ENCODE data around the gene HAP1. TPM values are rescaled to one million over a fixed set of nuclear protein-coding genes. Genes with fewer than 3 reads are reported as not detected.

Gene HAP1
- polyA plus RNA-seq, 1 of the 3 experiments (the other 2 are of a cell fraction): 0.18 TPM

DNA sequence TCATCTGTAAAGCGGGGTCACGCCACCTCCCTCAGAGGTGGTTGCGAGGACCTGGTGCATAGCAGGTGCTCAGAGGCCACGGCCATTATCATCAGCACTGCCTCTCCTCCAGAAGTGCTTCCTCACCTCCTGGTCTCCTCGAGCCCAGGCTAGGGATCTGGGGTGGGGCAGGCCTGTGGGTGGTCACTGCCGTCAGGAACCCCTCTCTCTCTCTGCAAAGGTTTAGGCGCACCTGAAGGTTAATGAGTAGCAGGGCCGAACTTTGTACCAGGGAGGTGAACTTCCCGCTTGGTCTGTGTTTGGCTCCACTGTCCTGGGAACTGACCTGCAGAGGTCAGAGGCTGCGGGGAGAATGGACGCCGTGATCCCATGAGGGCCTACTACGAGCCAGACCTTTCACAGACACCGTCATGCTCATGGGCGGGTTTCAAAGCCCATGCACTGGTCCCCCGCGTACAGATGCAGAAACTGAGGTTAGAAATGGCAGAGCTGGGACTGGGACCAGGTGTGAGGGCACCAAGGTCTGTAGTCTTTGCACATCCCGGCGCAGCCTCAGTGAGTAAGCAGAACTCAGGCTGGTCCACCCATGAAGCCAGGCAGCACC is 38.2 kb upstream of the HAP1 start:
- Histone ChIP-seq H3F3A (replicated peaks; ENCODE audit: insufficient read depth) (peaks cover 15% of the 10 kb centered on the region), H3K4me2 (no peak overlapping the region), H3K9me3 (no peaks in the 10 kb centered on the region)

More for the DNA sequence above, 38.2 kb upstream of the HAP1 start:
- ChIA-PET POLR2A (interaction anchor here (0.9 to 2.2 kb wide), 2 partner anchors 13 to 14 kb away, joined by 3 to 10 read pairs; partner anchors contain the start of gene JUP), CTCF (interaction anchor here (0.6 to 5.0 kb wide), 3 partner anchors 13 to 111 kb away, joined by 3 to 35 read pairs (median 15); partner anchors contain the start of gene JUP)
- no peaks in the 10 kb centered on the region for H3K36me3 ChIP-seq (replicated peaks in 1 of 2; ENCODE audit: control insufficient read depth in 1 of 2, insufficient read depth in 2 of 2, low read length in 1 of 2)
- peaks cover 7 to 32% of the 10 kb centered on the region in 2 experiments for H3K4me1 ChIP-seq (ENCODE audit: control insufficient read depth in 1 of 2, insufficient read depth in 2 of 2, low read depth in 1 of 2, low read length in 1 of 2)
- DNase-seq: no peak
- H3K27me3 ChIP-seq (ENCODE audit: insufficient read depth): no peaks in the 10 kb centered on the region
- WGBS (ENCODE audit: low lambda C conversion rate): 90% methylated on average over 12 of the region's 19 CpGs
- H3K9ac ChIP-seq: no peak overlapping the region
- TF ChIP-seq, protein P1, sequence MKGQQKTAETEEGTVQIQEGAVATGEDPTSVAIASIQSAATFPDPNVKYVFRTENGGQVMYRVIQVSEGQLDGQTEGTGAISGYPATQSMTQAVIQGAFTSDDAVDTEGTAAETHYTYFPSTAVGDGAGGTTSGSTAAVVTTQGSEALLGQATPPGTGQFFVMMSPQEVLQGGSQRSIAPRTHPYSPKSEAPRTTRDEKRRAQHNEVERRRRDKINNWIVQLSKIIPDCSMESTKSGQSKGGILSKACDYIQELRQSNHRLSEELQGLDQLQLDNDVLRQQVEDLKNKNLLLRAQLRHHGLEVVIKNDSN (IDR thresholded peaks at IDR 0.05; ENCODE audit: borderline replicate concordance, low read depth): no peak
- TF ChIP-seq TAF1 (IDR thresholded peaks at IDR 0.05; ENCODE audit: borderline replicate concordance, low read depth, low read length): no peak
- no peak for TF ChIP-seq MXI1 (IDR thresholded peaks at IDR 0.05; ENCODE audit: low read depth, low read length)
- TF ChIP-seq, protein P2, sequence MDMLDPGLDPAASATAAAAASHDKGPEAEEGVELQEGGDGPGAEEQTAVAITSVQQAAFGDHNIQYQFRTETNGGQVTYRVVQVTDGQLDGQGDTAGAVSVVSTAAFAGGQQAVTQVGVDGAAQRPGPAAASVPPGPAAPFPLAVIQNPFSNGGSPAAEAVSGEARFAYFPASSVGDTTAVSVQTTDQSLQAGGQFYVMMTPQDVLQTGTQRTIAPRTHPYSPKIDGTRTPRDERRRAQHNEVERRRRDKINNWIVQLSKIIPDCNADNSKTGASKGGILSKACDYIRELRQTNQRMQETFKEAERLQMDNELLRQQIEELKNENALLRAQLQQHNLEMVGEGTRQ (IDR thresholded peaks at IDR 0.05; ENCODE audit: borderline replicate concordance, low read depth, low read length): no peak
- TF ChIP-seq FOXM1 (IDR thresholded peaks at IDR 0.05; ENCODE audit: low read depth): no peak
- no peak for TF ChIP-seq GABPA (IDR thresholded peaks at IDR 0.05; ENCODE audit: low read depth)
- TF ChIP-seq EZH2phosphoT487 (IDR thresholded peaks at IDR 0.05; ENCODE audit: borderline replicate concordance, low read depth): no peak
- TF ChIP-seq, protein P3, sequence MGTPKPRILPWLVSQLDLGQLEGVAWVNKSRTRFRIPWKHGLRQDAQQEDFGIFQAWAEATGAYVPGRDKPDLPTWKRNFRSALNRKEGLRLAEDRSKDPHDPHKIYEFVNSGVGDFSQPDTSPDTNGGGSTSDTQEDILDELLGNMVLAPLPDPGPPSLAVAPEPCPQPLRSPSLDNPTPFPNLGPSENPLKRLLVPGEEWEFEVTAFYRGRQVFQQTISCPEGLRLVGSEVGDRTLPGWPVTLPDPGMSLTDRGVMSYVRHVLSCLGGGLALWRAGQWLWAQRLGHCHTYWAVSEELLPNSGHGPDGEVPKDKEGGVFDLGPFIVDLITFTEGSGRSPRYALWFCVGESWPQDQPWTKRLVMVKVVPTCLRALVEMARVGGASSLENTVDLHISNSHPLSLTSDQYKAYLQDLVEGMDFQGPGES (IDR thresholded peaks at IDR 0.05; ENCODE audit: low read depth, low read length): no peak
- TF ChIP-seq MEF2A (IDR thresholded peaks at IDR 0.05; ENCODE audit: borderline replicate concordance, low read depth): no peak
- no peak for TF ChIP-seq RXRA (IDR thresholded peaks at IDR 0.05; ENCODE audit: borderline replicate concordance, low read depth)
- TF ChIP-seq, protein P4, sequence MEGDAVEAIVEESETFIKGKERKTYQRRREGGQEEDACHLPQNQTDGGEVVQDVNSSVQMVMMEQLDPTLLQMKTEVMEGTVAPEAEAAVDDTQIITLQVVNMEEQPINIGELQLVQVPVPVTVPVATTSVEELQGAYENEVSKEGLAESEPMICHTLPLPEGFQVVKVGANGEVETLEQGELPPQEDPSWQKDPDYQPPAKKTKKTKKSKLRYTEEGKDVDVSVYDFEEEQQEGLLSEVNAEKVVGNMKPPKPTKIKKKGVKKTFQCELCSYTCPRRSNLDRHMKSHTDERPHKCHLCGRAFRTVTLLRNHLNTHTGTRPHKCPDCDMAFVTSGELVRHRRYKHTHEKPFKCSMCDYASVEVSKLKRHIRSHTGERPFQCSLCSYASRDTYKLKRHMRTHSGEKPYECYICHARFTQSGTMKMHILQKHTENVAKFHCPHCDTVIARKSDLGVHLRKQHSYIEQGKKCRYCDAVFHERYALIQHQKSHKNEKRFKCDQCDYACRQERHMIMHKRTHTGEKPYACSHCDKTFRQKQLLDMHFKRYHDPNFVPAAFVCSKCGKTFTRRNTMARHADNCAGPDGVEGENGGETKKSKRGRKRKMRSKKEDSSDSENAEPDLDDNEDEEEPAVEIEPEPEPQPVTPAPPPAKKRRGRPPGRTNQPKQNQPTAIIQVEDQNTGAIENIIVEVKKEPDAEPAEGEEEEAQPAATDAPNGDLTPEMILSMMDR (IDR thresholded peaks at IDR 0.05): no peak
- TF ChIP-seq RCOR1 (IDR thresholded peaks at IDR 0.05; ENCODE audit: low read length): no peak
- no peak for TF ChIP-seq JUND (IDR thresholded peaks at IDR 0.05)
- no peak for TF ChIP-seq SIN3A (IDR thresholded peaks at IDR 0.05; ENCODE audit: borderline replicate concordance, low read depth, low read length)
- no peak for TF ChIP-seq FOXJ3 (CRISPR knock-in tag; IDR thresholded peaks at IDR 0.05)
- no peak for TF ChIP-seq ELF1 (IDR thresholded peaks at IDR 0.05)
- TF ChIP-seq, protein P5, sequence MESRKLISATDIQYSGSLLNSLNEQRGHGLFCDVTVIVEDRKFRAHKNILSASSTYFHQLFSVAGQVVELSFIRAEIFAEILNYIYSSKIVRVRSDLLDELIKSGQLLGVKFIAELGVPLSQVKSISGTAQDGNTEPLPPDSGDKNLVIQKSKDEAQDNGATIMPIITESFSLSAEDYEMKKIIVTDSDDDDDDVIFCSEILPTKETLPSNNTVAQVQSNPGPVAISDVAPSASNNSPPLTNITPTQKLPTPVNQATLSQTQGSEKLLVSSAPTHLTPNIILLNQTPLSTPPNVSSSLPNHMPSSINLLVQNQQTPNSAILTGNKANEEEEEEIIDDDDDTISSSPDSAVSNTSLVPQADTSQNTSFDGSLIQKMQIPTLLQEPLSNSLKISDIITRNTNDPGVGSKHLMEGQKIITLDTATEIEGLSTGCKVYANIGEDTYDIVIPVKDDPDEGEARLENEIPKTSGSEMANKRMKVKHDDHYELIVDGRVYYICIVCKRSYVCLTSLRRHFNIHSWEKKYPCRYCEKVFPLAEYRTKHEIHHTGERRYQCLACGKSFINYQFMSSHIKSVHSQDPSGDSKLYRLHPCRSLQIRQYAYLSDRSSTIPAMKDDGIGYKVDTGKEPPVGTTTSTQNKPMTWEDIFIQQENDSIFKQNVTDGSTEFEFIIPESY (IDR thresholded peaks at IDR 0.05; ENCODE audit: borderline replicate concordance, low read depth): no peak
- TF ChIP-seq EP300 (IDR thresholded peaks at IDR 0.05; ENCODE audit: borderline replicate concordance in 1 of 2, low read depth in 1 of 2, low read length in 1 of 2): no peak
- TF ChIP-seq YY1 (IDR thresholded peaks at IDR 0.05; ENCODE audit: low read depth): no peak
- no peak for TF ChIP-seq FOSL2 (IDR thresholded peaks at IDR 0.05; ENCODE audit: borderline replicate concordance, low read depth)
- peak overlapping the region in 1 of 2 experiments; percentile 56; a peak in 1 of 4 replicates for H3K27ac ChIP-seq (ENCODE audit: low read depth in 2 of 2, low read length in 1 of 2)
- H3K4me3 ChIP-seq (ENCODE audit: low read depth in 2 of 2, low read length in 1 of 2): no peak overlapping the region
- H3K9me2 ChIP-seq: no peaks in the 10 kb centered on the region
- peaks cover 6% of the 10 kb centered on the region; the same call in 1 of the 2 replicates for H4K20me1 ChIP-seq (ENCODE audit: insufficient read depth)
- no peaks in the 10 kb centered on the region for H3K79me2 ChIP-seq (ENCODE audit: insufficient read depth)
- no peak overlapping the region for H2AFZ ChIP-seq (ENCODE audit: low read depth)

Measured in SK-N-SH (cell line).